H1 (cell line): ENCODE results near the gene UBXN1.
"Not testable (repeated sequence)": the region's sequence is repeated elsewhere in the genome, so short reads cannot be mapped to it uniquely, and the experiment has no call there.

Source experiments
- BCL11A ChIP-seq, 2 experiments: IDR thresholded peaks; one replicate each; pipeline ENCODE4 v1.6.1; 2011; ENCODE audit warnings: low read depth in 2 of 2, low read length in 2 of 2, mild to moderate bottlenecking in 2 of 2
- CTCF ChIP-seq, 3 experiments: IDR thresholded peaks; 1 replicate in 2 of 3; 2 replicates in 1 of 3; pipeline versions ENCODE4 v1.5.1 to v1.6.1; 2011; ENCODE audit warnings: low read length in 3 of 3, mild to moderate bottlenecking in 3 of 3, inconsistent platforms in 2 of 3, low read depth in 1 of 3, moderate library complexity in 1 of 3; ENCODE audit not compliant: insufficient read depth in 1 of 3; ENCODE audit errors: control extremely low read depth in 1 of 3
- EGR1 ChIP-seq: IDR thresholded peaks from 2 replicates; pipeline ENCODE4 v1.6.1; 2011; ENCODE audit warnings: low read depth, low read length, borderline replicate concordance
- EZH2 ChIP-seq: fragments of 200-600 bp; sonication (generic); IDR thresholded peaks from 2 replicates; pipeline ENCODE4 v1.7.1; 2012; ENCODE audit warnings: low read depth, mild to moderate bottlenecking, moderate library complexity, low read length, inconsistent platforms; ENCODE audit not compliant: severe bottlenecking
- FOSL1 ChIP-seq: IDR thresholded peaks from 2 replicates; pipeline ENCODE4 v1.6.1; 2011; ENCODE audit warnings: mild to moderate bottlenecking, low read depth, low read length, moderate library complexity; ENCODE audit not compliant: insufficient read depth
- GABPA ChIP-seq: IDR thresholded peaks from 2 replicates; pipeline ENCODE4 v1.6.1; 2011; ENCODE audit warnings: mild to moderate bottlenecking, low read length, moderate library complexity, borderline replicate concordance; ENCODE audit not compliant: insufficient read depth
- HDAC2 ChIP-seq, 2 experiments: fragments of 300-600 bp in 1 of 2; sonication (generic) in 1 of 2; IDR thresholded peaks; 2 replicates each; pipeline ENCODE4 v1.6.1; 2011 to 2012; ENCODE audit warnings: low read depth in 2 of 2, low read length in 2 of 2, mild to moderate bottlenecking in 2 of 2, moderate library complexity in 2 of 2, borderline replicate concordance in 1 of 2, inconsistent platforms in 1 of 2
- MAX ChIP-seq: IDR thresholded peaks from 2 replicates; pipeline ENCODE4 v1.6.1; 2012; ENCODE audit warnings: inconsistent platforms
- POLR2A ChIP-seq, 2 experiments: IDR thresholded peaks; 1 replicate in 1 of 2; 2 replicates in 1 of 2; pipeline ENCODE4 v1.6.1; 2011; ENCODE audit warnings: low read depth in 2 of 2, low read length in 2 of 2, mild to moderate bottlenecking in 2 of 2; ENCODE audit errors: control extremely low read depth in 1 of 2
- SUZ12 ChIP-seq: fragments of 200-600 bp; sonication (generic); IDR thresholded peaks from 2 replicates; pipeline ENCODE4 v1.6.1; 2012; ENCODE audit warnings: mild to moderate bottlenecking, inconsistent platforms, low read length, moderate library complexity, mixed read lengths
- TBP ChIP-seq: IDR thresholded peaks from 2 replicates; pipeline ENCODE4 v1.6.1; 2011; ENCODE audit warnings: low read depth, low read length, improper control_type of control experiment
- TEAD4 ChIP-seq: IDR thresholded peaks from 2 replicates; pipeline ENCODE4 v1.6.1; 2012; ENCODE audit warnings: low read depth, low read length, inconsistent platforms, mixed read lengths
- YY1 ChIP-seq: IDR thresholded peaks from 2 replicates; pipeline ENCODE4 v1.6.1; 2011; ENCODE audit warnings: low read depth, mild to moderate bottlenecking, low read length
- TF ChIP-seq, protein P1 (sequence below): IDR thresholded peaks from 2 replicates; pipeline ENCODE4 v1.6.1; 2011; ENCODE audit warnings: low read depth, mild to moderate bottlenecking, low read length; ENCODE audit not compliant: insufficient read depth

DNA sequence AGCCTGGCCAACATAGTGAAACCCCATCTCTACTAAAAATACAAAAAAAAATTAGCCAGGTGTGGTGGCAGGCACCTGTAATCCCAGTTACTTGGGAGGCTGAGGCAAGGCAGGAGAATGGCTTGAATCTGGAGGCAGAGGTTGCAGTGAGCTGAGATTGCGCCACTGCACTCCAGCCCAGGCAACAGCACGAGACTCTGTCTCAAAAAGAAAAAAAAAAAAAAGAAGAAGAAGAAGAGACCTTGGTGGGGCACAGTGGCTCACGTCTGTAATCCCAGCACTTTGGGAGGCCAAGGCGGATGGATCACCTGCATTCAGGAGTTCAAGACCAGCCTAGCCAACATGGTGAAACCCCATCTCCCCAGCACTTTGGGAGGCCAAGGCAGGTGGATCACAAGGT lies 25.0 kb upstream of the UBXN1 start:
- not testable (repeated sequence) for TF ChIP-seq CTCF (IDR thresholded peaks at IDR 0.05; ENCODE audit: control extremely low read depth in 1 of 3, insufficient read depth in 1 of 3, low read depth in 1 of 3, low read length in 3 of 3); HDAC2 (IDR thresholded peaks at IDR 0.05; ENCODE audit: borderline replicate concordance in 1 of 2, low read depth in 2 of 2, low read length in 2 of 2); GABPA; SUZ12; MAX; TEAD4; FOSL1; BCL11A (IDR thresholded peaks at IDR 0.05; ENCODE audit: low read depth in 2 of 2, low read length in 2 of 2); YY1; EGR1; POLR2A (IDR thresholded peaks at IDR 0.05; ENCODE audit: control extremely low read depth in 1 of 2, low read depth in 2 of 2, low read length in 2 of 2); EZH2; TBP
- TF ChIP-seq, protein P1, sequence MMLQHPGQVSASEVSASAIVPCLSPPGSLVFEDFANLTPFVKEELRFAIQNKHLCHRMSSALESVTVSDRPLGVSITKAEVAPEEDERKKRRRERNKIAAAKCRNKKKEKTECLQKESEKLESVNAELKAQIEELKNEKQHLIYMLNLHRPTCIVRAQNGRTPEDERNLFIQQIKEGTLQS: not testable (repeated sequence)
